Endometrial microvascular endothelial cells (primary cell): Measurements from ENCODE around the gene DNAJC17. TPM values are rescaled to one million over a fixed set of nuclear protein-coding genes. Genes with fewer than 3 reads are reported as not detected.

Experiments
- in situ Hi-C: cut with HindIII; loops from 2 replicates; pipeline ENCODE4 v1.10.0; 2017; ENCODE audit warnings: low sequenced_read_pairs, low pct_unique_long_range_greater_than_20kb; ENCODE audit errors: inconsistent ontology term
- total RNA-seq: library from RNA; depleted of rRNA; stranded (reverse); fragments of >200 nt; gene quantifications from one replicate; pipeline ENCODE4 v1.2.3, GENCODE V29; 2015; ENCODE audit errors: inconsistent ontology term

The DNAJC17 gene
- total RNA-seq, 1 donor from 2014 or later: 47.3 TPM

- in situ Hi-C loops: no loop called here
These were observed 10.8 kb downstream of the DNAJC17 start for GRCh38 chr15:40796512-40796911.

GRCh38 chr15:40796041-40796440 lies 11.2 kb downstream of the DNAJC17 start:
- in situ Hi-C loops: no loop called here

- in situ Hi-C loops: no loop called here
These were observed 13.9 kb downstream of the DNAJC17 start for GRCh38 chr15:40793216-40793989.

- in situ Hi-C loops: no loop called here
These were observed 14.9 kb downstream of the DNAJC17 start for GRCh38 chr15:40792394-40792793.

- in situ Hi-C loops: no loop called here
These were observed 16.6 kb downstream of the DNAJC17 start for GRCh38 chr15:40790718-40791117.

GRCh38 chr15:40789999-40790398 lies 17.3 kb downstream of the DNAJC17 start:
- in situ Hi-C loops: no loop called here

GRCh38 chr15:40789119-40789518 lies 18.2 kb downstream of the DNAJC17 start:
- in situ Hi-C loops: no loop called here

- in situ Hi-C loops: no loop called here
These were observed 19.3 kb downstream of the DNAJC17 start for GRCh38 chr15:40787991-40788390.

- in situ Hi-C loops: no loop called here
These were observed 19.9 kb downstream of the DNAJC17 start for GRCh38 chr15:40787344-40787841.

- in situ Hi-C loops: no loop called here
These were observed 21.5 kb downstream of the DNAJC17 start for GRCh38 chr15:40785814-40786213.

GRCh38 chr15:40785164-40785563 lies 22.1 kb downstream of the DNAJC17 start:
- in situ Hi-C loops: no loop called here

- in situ Hi-C loops: no loop called here
These were observed 24.6 kb downstream of the DNAJC17 start for GRCh38 chr15:40782609-40783227.

- in situ Hi-C loops: no loop called here
These were observed 30.6 kb downstream of the DNAJC17 start for GRCh38 chr15:40776537-40777141.

GRCh38 chr15:40775740-40776536 lies 31.3 kb downstream of the DNAJC17 start:
- in situ Hi-C loops: no loop called here

GRCh38 chr15:40775007-40775406 lies 32.3 kb downstream of the DNAJC17 start:
- in situ Hi-C loops: no loop called here

- in situ Hi-C loops: no loop called here
These were observed 33.4 kb downstream of the DNAJC17 start for GRCh38 chr15:40773902-40774301.

GRCh38 chr15:40773496-40773895 lies 33.8 kb downstream of the DNAJC17 start:
- in situ Hi-C loops: no loop called here

- in situ Hi-C loops: no loop called here
These were observed 35.3 kb downstream of the DNAJC17 start for GRCh38 chr15:40772014-40772413.

GRCh38 chr15:40771242-40771641 lies 36.0 kb downstream of the DNAJC17 start:
- in situ Hi-C loops: no loop called here
